Measurements from ENCODE around the gene TCEAL3. TPM values are rescaled to one million over a fixed set of nuclear protein-coding genes. Genes with fewer than 3 reads are reported as not detected.

TCEAL3 gene
- total RNA-seq, 1 donor from 2014 or later, result 3.7 TPM

GRCh38 chrX:103613362-103613890 is 5.7 kb downstream of the TCEAL3 start:
- DNase-seq (ENCODE audit: low read depth) (no peak), FAIRE-seq (no peak)

GRCh38 chrX:103614999-103615398 is 7.2 kb downstream of the TCEAL3 start:
- DNase-seq (ENCODE audit: low read depth) (peak; percentile 56), FAIRE-seq (no peak)
- H3K36me3 ChIP-seq (ENCODE audit: control insufficient read depth, insufficient read depth, low read length), result no peaks in the 10 kb centered on the region
- no peak for TF ChIP-seq CTCF (IDR thresholded peaks at IDR 0.05; ENCODE audit: insufficient read depth, low read length, severe bottlenecking)
- no peak overlapping the region for H3K4me3 ChIP-seq (ENCODE audit: low read depth, low read length)
- H3K27me3 ChIP-seq (ENCODE audit: control insufficient read depth, insufficient read depth, low read length), result no peaks in the 10 kb centered on the region

More at GRCh38 chrX:103613362-103613890, 5.7 kb downstream of the TCEAL3 start:
- no peak for TF ChIP-seq CTCF (IDR thresholded peaks at IDR 0.05; ENCODE audit: insufficient read depth, low read length, severe bottlenecking)
- Histone ChIP-seq H3K36me3 (ENCODE audit: control insufficient read depth, insufficient read depth, low read length) (no peaks in the 10 kb centered on the region), H3K4me3 (ENCODE audit: low read depth, low read length) (no peak overlapping the region), H3K27me3 (ENCODE audit: control insufficient read depth, insufficient read depth, low read length) (no peaks in the 10 kb centered on the region)

- H3K36me3 ChIP-seq (ENCODE audit: control insufficient read depth, insufficient read depth, low read length), result no peaks in the 10 kb centered on the region
- no peak overlapping the region for H3K4me3 ChIP-seq (ENCODE audit: low read depth, low read length)
- H3K27me3 ChIP-seq (ENCODE audit: control insufficient read depth, insufficient read depth, low read length), result no peaks in the 10 kb centered on the region
- DNase-seq (ENCODE audit: low read depth) (no peak), FAIRE-seq (no peak)
- TF ChIP-seq CTCF (IDR thresholded peaks at IDR 0.05; ENCODE audit: insufficient read depth, low read length, severe bottlenecking), result no peak
Observed at GRCh38 chrX:103615781-103616371, 8.1 kb downstream of the TCEAL3 start.

- DNase-seq (ENCODE audit: low read depth) (no peak), FAIRE-seq (no peak)
- no peaks in the 10 kb centered on the region for H3K27me3 ChIP-seq (ENCODE audit: control insufficient read depth, insufficient read depth, low read length)
- no peaks in the 10 kb centered on the region for H3K36me3 ChIP-seq (ENCODE audit: control insufficient read depth, insufficient read depth, low read length)
- TF ChIP-seq CTCF (IDR thresholded peaks at IDR 0.05; ENCODE audit: insufficient read depth, low read length, severe bottlenecking), result no peak
- H3K4me3 ChIP-seq (ENCODE audit: low read depth, low read length), result no peak overlapping the region
Observed at GRCh38 chrX:103616676-103617186, 9.0 kb downstream of the TCEAL3 start.

- Histone ChIP-seq H3K36me3 (ENCODE audit: control insufficient read depth, insufficient read depth, low read length) (no peaks in the 10 kb centered on the region), H3K4me3 (ENCODE audit: low read depth, low read length) (no peak overlapping the region), H3K27me3 (ENCODE audit: control insufficient read depth, insufficient read depth, low read length) (no peaks in the 10 kb centered on the region)
- DNase-seq (ENCODE audit: low read depth) (no peak), FAIRE-seq (no peak)
- no peak for TF ChIP-seq CTCF (IDR thresholded peaks at IDR 0.05; ENCODE audit: insufficient read depth, low read length, severe bottlenecking)
Observed at GRCh38 chrX:103624111-103624510, 16.3 kb downstream of the TCEAL3 start.
